SK-N-SH (cell line): ENCODE measurements around the gene C19orf67. TPM values are rescaled to one million over a fixed set of nuclear protein-coding genes. Genes with fewer than 3 reads are reported as not detected.

ENCODE experiments used
- CTCF ChIA-PET: fragments of 300-600, 350-600 bp; formaldehyde crosslinking; extraction: SDS; loops from one replicate; lab custom pipeline; 2021; lab: Yijun Ruan, JAX
- POLR2A ChIA-PET: fragments of 350-600 bp; sonication (Branson Sonifier 250); formaldehyde crosslinking; extraction: SDS; loops from one replicate; lab custom pipeline; 2020; ENCODE audit warnings: antibody characterized with exemption, inconsistent platforms; lab: Yijun Ruan, JAX
- DNase-seq: peaks from one replicate; pipeline ENCODE4 v3.0.0; 2012
- H2AFZ ChIP-seq: fragments of 200-600 bp; sonication (generic); 2 replicates; pipeline ENCODE4 v1.8.1; 2016; ENCODE audit warnings: antibody characterized with exemption, mild to moderate bottlenecking, low read depth
- H3F3A ChIP-seq: fragments of 200-600 bp; sonication (generic); replicated peaks from 2 replicates; pipeline ENCODE3; 2016; ENCODE audit warnings: antibody characterized with exemption, mild to moderate bottlenecking; ENCODE audit not compliant: insufficient read depth
- H3K27ac ChIP-seq, 2 experiments: fragments of 200-500 bp in 1 of 2; fragments of 200-600 bp in 1 of 2; sonication (Bioruptor generic) in 1 of 2; sonication (generic), shearing (Covaris generic) in 1 of 2; 2 replicates each; pipeline versions ENCODE4 v1.5.1 to v1.6.1; 2014 to 2016; ENCODE audit warnings: low read depth in 2 of 2, inconsistent platforms in 1 of 2, low read length in 1 of 2, mild to moderate bottlenecking in 1 of 2, mixed read lengths in 1 of 2
- H3K27me3 ChIP-seq: fragments of 200-600 bp; sonication (generic), shearing (Covaris generic); 2 replicates; pipeline ENCODE4 v1.6.1; 2016; ENCODE audit warnings: mixed run types; ENCODE audit not compliant: insufficient read depth
- H3K36me3 ChIP-seq, 2 experiments: fragments of 200-500 bp in 1 of 2; fragments of 200-600 bp in 1 of 2; sonication (Bioruptor generic) in 1 of 2; sonication (generic) in 1 of 2; replicated peaks in 1 of 2; 2 replicates each; pipeline versions ENCODE3 to v1.5.1; 2014 to 2016; ENCODE audit warnings: low read length in 1 of 2, mild to moderate bottlenecking in 1 of 2; ENCODE audit not compliant: insufficient read depth in 2 of 2, control insufficient read depth in 1 of 2
- H3K4me1 ChIP-seq, 2 experiments: fragments of 200-500 bp in 1 of 2; fragments of 200-600 bp in 1 of 2; sonication (Bioruptor generic) in 1 of 2; sonication (generic), shearing (Covaris generic) in 1 of 2; 2 replicates each; pipeline versions ENCODE4 v1.5.1 to v1.6.1; 2014 to 2016; ENCODE audit warnings: low read depth in 1 of 2, low read length in 1 of 2, mixed run types in 1 of 2; ENCODE audit not compliant: insufficient read depth in 2 of 2, control insufficient read depth in 1 of 2
- H3K4me2 ChIP-seq: fragments of 200-600 bp; sonication (generic), shearing (Covaris generic); 2 replicates; pipeline ENCODE4 v1.6.1; 2017; ENCODE audit warnings: mixed run types
- H3K4me3 ChIP-seq, 2 experiments: fragments of 200-500 bp in 1 of 2; fragments of 200-600 bp in 1 of 2; sonication (Bioruptor generic) in 1 of 2; sonication (generic), shearing (Covaris generic) in 1 of 2; 2 replicates each; pipeline versions ENCODE4 v1.5.1 to v1.8.1; 2014 to 2016; ENCODE audit warnings: low read depth in 2 of 2, inconsistent platforms in 1 of 2, low read length in 1 of 2, mild to moderate bottlenecking in 1 of 2, mixed read lengths in 1 of 2, moderate library complexity in 1 of 2
- H3K79me2 ChIP-seq: fragments of 200-600 bp; sonication (generic); 2 replicates; pipeline ENCODE4 v1.8.1; 2017; ENCODE audit warnings: mild to moderate bottlenecking; ENCODE audit not compliant: insufficient read depth
- H3K9ac ChIP-seq: fragments of 200-600 bp; sonication (generic); 2 replicates; pipeline ENCODE4 v1.6.1; 2017; ENCODE audit warnings: mixed run types
- H3K9me2 ChIP-seq: fragments of 200-600 bp; sonication (generic); 2 replicates; pipeline ENCODE4 v1.6.1; 2017; ENCODE audit warnings: mixed run types
- H3K9me3 ChIP-seq: fragments of 200-600 bp; sonication (generic); 2 replicates; pipeline ENCODE4 v1.6.1; 2017; ENCODE audit warnings: mixed run types, mild to moderate bottlenecking, moderate library complexity
- H4K20me1 ChIP-seq: fragments of 200-600 bp; sonication (generic); 2 replicates; pipeline ENCODE4 v1.6.1; 2017; ENCODE audit warnings: mild to moderate bottlenecking, mixed run types; ENCODE audit not compliant: insufficient read depth
- FOSL2 ChIP-seq: IDR thresholded peaks from 2 replicates; pipeline ENCODE4 v1.4.0; 2012; ENCODE audit warnings: low read depth, mild to moderate bottlenecking, moderate library complexity, borderline replicate concordance
- JUND ChIP-seq: IDR thresholded peaks from 2 replicates; pipeline ENCODE4 v1.4.0; 2012
- NRF1 ChIP-seq: IDR thresholded peaks from 2 replicates; pipeline ENCODE4 v1.6.1; 2012; ENCODE audit warnings: low read depth, mild to moderate bottlenecking, low read length
- RFX5 ChIP-seq: IDR thresholded peaks from 2 replicates; pipeline ENCODE4 v1.6.1; 2012; ENCODE audit warnings: mild to moderate bottlenecking, improper control_type of control experiment, low read length
- RXRA ChIP-seq: IDR thresholded peaks from 2 replicates; pipeline ENCODE4 v1.4.0; 2012; ENCODE audit warnings: low read depth, mild to moderate bottlenecking, borderline replicate concordance
- TAF1 ChIP-seq: IDR thresholded peaks from 2 replicates; pipeline ENCODE4 v1.6.1; 2012; ENCODE audit warnings: low read depth, mild to moderate bottlenecking, low read length, moderate library complexity, borderline replicate concordance
- TEAD4 ChIP-seq: IDR thresholded peaks from 2 replicates; pipeline ENCODE4 v1.4.0; 2012; ENCODE audit warnings: mild to moderate bottlenecking, borderline replicate concordance; ENCODE audit not compliant: insufficient read depth
- WGBS: methylation state at CpG from one replicate; pipeline ENCODE4 v1.1.6; 2017; ENCODE audit warnings: low lambda C conversion rate; 5-methylcytosine and 5-hydroxymethylcytosine counted together
- polyA plus RNA-seq, 3 experiments: library from polyadenylated mRNA; depleted of rRNA; stranded (reverse); fragments of >200 nt; gene quantifications; 2 replicates each; pipeline ENCODE4 v1.2.3, GENCODE V29; 2012
- TF ChIP-seq, protein P1 (sequence below): IDR thresholded peaks from 2 replicates; pipeline ENCODE4 v1.6.1; 2012; ENCODE audit warnings: mild to moderate bottlenecking, low read depth, low read length, moderate library complexity
- TF ChIP-seq, protein P2 (sequence below): IDR thresholded peaks from 2 replicates; pipeline ENCODE4 v1.4.0; 2012; ENCODE audit warnings: low read depth, borderline replicate concordance
- TF ChIP-seq, protein P3 (sequence below): fragments of 150-350 bp; IDR thresholded peaks from 2 replicates; pipeline ENCODE4 v1.6.1; 2016; ENCODE audit warnings: mild to moderate bottlenecking, low read depth, low read length
- TF ChIP-seq, protein P4 (sequence below): fragments of 200-600 bp; sonication (generic); IDR thresholded peaks from 2 replicates; pipeline ENCODE4 v1.6.1; 2017; ENCODE audit warnings: antibody characterized with exemption, mild to moderate bottlenecking, moderate library complexity

C19orf67 gene
- polyA plus RNA-seq, 1 of the 3 experiments (the other 2 are of a cell fraction): not detected

DNA sequence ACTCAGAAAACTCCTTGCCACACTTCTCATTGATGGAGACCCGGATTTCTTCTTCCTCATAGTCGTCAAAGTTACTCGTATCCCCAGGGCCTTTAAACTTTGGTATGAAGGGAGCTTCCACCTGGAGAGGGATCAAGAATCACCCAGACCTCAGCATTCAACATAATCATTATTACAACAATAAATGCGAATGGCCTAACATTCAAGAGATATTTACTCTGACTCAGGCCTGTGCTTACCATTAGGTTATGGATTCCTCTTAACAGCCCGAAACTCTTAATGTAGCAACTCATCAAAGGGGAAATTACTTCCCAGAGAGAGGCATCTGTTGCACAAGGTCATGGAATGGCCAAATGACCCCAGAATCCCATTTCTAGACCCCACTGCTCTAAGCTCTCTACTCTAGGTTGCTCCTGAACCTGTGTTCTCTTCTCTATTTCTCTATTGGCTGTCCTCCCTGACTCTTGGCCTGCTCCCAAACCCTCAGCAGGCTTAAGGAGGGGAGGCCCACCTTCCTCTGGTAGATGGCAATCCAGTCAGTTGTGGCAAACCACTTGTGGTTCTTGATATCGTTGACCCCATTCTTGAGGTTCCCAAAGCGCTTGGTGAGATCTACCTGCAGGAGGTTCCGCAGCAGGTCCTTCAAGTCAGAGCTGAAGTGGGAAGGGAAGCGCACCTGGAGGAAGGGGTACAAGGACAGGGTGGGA, 7.7 kb upstream of the C19orf67 start:
- H3K36me3 ChIP-seq: peaks cover 9 to 14% of the 10 kb centered on the region in 2 experiments
- 94% methylated on average over 9 of the region's 9 CpGs for WGBS
- DNase-seq: no peak
- TF ChIP-seq FOSL2 (no peak), RXRA (no peak), TEAD4 (no peak), RFX5 (no peak), TAF1 (no peak), JUND (no peak), NRF1 (no peak)
- TF ChIP-seq, protein P1, sequence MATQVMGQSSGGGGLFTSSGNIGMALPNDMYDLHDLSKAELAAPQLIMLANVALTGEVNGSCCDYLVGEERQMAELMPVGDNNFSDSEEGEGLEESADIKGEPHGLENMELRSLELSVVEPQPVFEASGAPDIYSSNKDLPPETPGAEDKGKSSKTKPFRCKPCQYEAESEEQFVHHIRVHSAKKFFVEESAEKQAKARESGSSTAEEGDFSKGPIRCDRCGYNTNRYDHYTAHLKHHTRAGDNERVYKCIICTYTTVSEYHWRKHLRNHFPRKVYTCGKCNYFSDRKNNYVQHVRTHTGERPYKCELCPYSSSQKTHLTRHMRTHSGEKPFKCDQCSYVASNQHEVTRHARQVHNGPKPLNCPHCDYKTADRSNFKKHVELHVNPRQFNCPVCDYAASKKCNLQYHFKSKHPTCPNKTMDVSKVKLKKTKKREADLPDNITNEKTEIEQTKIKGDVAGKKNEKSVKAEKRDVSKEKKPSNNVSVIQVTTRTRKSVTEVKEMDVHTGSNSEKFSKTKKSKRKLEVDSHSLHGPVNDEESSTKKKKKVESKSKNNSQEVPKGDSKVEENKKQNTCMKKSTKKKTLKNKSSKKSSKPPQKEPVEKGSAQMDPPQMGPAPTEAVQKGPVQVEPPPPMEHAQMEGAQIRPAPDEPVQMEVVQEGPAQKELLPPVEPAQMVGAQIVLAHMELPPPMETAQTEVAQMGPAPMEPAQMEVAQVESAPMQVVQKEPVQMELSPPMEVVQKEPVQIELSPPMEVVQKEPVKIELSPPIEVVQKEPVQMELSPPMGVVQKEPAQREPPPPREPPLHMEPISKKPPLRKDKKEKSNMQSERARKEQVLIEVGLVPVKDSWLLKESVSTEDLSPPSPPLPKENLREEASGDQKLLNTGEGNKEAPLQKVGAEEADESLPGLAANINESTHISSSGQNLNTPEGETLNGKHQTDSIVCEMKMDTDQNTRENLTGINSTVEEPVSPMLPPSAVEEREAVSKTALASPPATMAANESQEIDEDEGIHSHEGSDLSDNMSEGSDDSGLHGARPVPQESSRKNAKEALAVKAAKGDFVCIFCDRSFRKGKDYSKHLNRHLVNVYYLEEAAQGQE: no peak
- TF ChIP-seq, protein P2, sequence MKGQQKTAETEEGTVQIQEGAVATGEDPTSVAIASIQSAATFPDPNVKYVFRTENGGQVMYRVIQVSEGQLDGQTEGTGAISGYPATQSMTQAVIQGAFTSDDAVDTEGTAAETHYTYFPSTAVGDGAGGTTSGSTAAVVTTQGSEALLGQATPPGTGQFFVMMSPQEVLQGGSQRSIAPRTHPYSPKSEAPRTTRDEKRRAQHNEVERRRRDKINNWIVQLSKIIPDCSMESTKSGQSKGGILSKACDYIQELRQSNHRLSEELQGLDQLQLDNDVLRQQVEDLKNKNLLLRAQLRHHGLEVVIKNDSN: no peak
- TF ChIP-seq, protein P3, sequence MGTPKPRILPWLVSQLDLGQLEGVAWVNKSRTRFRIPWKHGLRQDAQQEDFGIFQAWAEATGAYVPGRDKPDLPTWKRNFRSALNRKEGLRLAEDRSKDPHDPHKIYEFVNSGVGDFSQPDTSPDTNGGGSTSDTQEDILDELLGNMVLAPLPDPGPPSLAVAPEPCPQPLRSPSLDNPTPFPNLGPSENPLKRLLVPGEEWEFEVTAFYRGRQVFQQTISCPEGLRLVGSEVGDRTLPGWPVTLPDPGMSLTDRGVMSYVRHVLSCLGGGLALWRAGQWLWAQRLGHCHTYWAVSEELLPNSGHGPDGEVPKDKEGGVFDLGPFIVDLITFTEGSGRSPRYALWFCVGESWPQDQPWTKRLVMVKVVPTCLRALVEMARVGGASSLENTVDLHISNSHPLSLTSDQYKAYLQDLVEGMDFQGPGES: no peak
- TF ChIP-seq, protein P4, sequence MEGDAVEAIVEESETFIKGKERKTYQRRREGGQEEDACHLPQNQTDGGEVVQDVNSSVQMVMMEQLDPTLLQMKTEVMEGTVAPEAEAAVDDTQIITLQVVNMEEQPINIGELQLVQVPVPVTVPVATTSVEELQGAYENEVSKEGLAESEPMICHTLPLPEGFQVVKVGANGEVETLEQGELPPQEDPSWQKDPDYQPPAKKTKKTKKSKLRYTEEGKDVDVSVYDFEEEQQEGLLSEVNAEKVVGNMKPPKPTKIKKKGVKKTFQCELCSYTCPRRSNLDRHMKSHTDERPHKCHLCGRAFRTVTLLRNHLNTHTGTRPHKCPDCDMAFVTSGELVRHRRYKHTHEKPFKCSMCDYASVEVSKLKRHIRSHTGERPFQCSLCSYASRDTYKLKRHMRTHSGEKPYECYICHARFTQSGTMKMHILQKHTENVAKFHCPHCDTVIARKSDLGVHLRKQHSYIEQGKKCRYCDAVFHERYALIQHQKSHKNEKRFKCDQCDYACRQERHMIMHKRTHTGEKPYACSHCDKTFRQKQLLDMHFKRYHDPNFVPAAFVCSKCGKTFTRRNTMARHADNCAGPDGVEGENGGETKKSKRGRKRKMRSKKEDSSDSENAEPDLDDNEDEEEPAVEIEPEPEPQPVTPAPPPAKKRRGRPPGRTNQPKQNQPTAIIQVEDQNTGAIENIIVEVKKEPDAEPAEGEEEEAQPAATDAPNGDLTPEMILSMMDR: no peak
- ChIA-PET POLR2A (no interaction called here), CTCF (interaction anchor here (1.0 to 1.5 kb wide), 5 partner anchors 19 to 255 kb away, joined by 3 read pairs; partner anchors contain the start of gene ASF1B)
- H3K9me3 ChIP-seq: peaks cover 8% of the 10 kb centered on the region; the same call in 1 of the 2 replicates
- H3K4me3 ChIP-seq: no peak overlapping the region; a peak in 1 of 4 replicates
- peaks cover 9% of the 10 kb centered on the region for H3F3A ChIP-seq
- no peak overlapping the region for H3K9ac ChIP-seq
- H3K4me2 ChIP-seq: no peak overlapping the region
- no peak overlapping the region for H2AFZ ChIP-seq
- no peaks in the 10 kb centered on the region; the same call in 1 of the 2 replicates for H3K79me2 ChIP-seq
- H4K20me1 ChIP-seq: peaks cover 4% of the 10 kb centered on the region; the same call in 1 of the 2 replicates
- H3K27me3 ChIP-seq: no peaks in the 10 kb centered on the region
- no peaks in the 10 kb centered on the region for H3K9me2 ChIP-seq
- no peak overlapping the region for H3K27ac ChIP-seq
- H3K4me1 ChIP-seq: peaks cover 0 to 10% of the 10 kb centered on the region in 2 experiments; a peak in 1 of 4 replicates
